Mucosa of descending colon (tissue), 3 donors: ENCODE data around the gene ROGDI. TPM values are rescaled to one million over a fixed set of nuclear protein-coding genes. Genes with fewer than 3 reads are reported as not detected.

ENCODE experiments used
- ATAC-seq: fragments of 200-7000 bp; cut with Tn5 transposase; one replicate; pipeline ENCODE4 v1.9.1; 2020; ENCODE audit warnings: mild to moderate bottlenecking, moderate library complexity
- DNase-seq, 3 donors: peaks; one replicate each; pipeline ENCODE4 v3.0.0-alpha.2; 2020
- H3K36me3 ChIP-seq: fragments of 200-600 bp; one replicate; pipeline ENCODE4 v1.8.0; 2021; ENCODE audit warnings: low read depth, mild to moderate bottlenecking
- H3K4me1 ChIP-seq: fragments of 200-600 bp; one replicate; pipeline ENCODE4 v1.8.0; 2021; ENCODE audit warnings: low read depth, mild to moderate bottlenecking
- H3K4me3 ChIP-seq: fragments of 200-600 bp; one replicate; pipeline ENCODE4 v1.8.0; 2021; ENCODE audit warnings: mild to moderate bottlenecking
- H3K9me3 ChIP-seq: fragments of 200-600 bp; one replicate; pipeline ENCODE4 v1.8.0; 2021; ENCODE audit warnings: mild to moderate bottlenecking
- intact Hi-C, 2 donors: fragments of 100-400 bp; cut with DNase I in 1 of 2; cut with micrococcal nuclease in 1 of 2; formaldehyde crosslinking; loops; one replicate each; pipeline versions ENCODE4 v1.11.0 to v1.11.1; 2022; cut with DNase I, micrococcal nuclease
- total RNA-seq, 3 donors: library from RNA; stranded (reverse); fragmentation: NEBNext Ultra II Directional in 2 of 3; extraction: Animal tissue kit (Norgen Biotek cat#: 25700) in 2 of 3; gene quantifications; one replicate each; pipeline versions ENCODE4 v1.2.1 to v1.2.4, GENCODE V29; 2021 to 2023
- TF ChIP-seq, protein P1 (sequence below): fragments of 200-600 bp; IDR thresholded peaks from one replicate; pipeline ENCODE4 v1.8.0; 2022; ENCODE audit warnings: antibody characterized with exemption, mild to moderate bottlenecking
- donor health status: DM: no; HTN: no; CAD: no; lungs with moderate emphysema.
- donor health status: DM: no; HTN: no; CAD: no.
- donor health status: DM: no; HTN: yes; CAD: no.

The ROGDI gene
- total RNA-seq, 3 donors from 2014 or later = 18.5 to 40.6 (median 31.7) TPM

DNA sequence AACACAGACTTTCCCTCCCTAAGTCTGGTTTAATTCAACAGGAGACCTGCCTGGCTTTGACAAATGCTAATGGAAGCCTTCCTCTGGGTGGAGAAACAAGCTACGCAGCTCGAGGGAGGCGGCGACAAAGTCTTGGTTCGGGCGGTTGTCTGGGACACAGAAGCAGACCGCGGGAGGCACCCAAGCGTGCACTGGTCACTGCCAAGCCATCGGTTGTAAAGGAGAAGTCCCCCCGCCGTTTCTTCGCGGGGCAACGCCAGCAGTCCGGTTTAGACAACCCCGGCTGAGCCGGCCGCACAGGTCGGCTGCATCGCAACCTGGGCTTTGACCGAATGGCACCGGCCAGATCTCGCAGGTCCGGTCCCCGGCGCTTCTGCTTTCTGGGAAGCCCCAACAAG, 44.1 kb upstream of the ROGDI start:
- TF ChIP-seq, protein P1, sequence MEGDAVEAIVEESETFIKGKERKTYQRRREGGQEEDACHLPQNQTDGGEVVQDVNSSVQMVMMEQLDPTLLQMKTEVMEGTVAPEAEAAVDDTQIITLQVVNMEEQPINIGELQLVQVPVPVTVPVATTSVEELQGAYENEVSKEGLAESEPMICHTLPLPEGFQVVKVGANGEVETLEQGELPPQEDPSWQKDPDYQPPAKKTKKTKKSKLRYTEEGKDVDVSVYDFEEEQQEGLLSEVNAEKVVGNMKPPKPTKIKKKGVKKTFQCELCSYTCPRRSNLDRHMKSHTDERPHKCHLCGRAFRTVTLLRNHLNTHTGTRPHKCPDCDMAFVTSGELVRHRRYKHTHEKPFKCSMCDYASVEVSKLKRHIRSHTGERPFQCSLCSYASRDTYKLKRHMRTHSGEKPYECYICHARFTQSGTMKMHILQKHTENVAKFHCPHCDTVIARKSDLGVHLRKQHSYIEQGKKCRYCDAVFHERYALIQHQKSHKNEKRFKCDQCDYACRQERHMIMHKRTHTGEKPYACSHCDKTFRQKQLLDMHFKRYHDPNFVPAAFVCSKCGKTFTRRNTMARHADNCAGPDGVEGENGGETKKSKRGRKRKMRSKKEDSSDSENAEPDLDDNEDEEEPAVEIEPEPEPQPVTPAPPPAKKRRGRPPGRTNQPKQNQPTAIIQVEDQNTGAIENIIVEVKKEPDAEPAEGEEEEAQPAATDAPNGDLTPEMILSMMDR = no peak
- ATAC-seq = peak; percentile 61
- H3K9me3 ChIP-seq = no peaks in the 10 kb centered on the region
- H3K36me3 ChIP-seq = peaks cover 6% of the 10 kb centered on the region
- intact Hi-C loops = loop anchor here in 1 of 2 donors (10.0 kb wide), 1 partner anchor 108 kb away; the partner anchor contains the start of gene SEC14L5
- peaks cover 41% of the 10 kb centered on the region for H3K4me1 ChIP-seq
- H3K4me3 ChIP-seq = peak overlapping the region; percentile 98
- peak; percentile 78 to 82 (median 79) for DNase-seq

- ATAC-seq = no peak
- H3K36me3 ChIP-seq = peaks cover 6% of the 10 kb centered on the region
- intact Hi-C loops = loop anchor here in 1 of 2 donors (10.0 kb wide), 1 partner anchor 114 kb away; the partner anchor contains the start of gene SEC14L5
Observed at GRCh38 chr16:4840984-4841383, 38.6 kb upstream of the ROGDI start.

GRCh38 chr16:4839942-4840341, 37.5 kb upstream of the ROGDI start:
- Histone ChIP-seq H3K36me3 (peaks cover 6% of the 10 kb centered on the region), H3K4me3 (no peak overlapping the region), H3K9me3 (no peaks in the 10 kb centered on the region), H3K4me1 (no peaks in the 10 kb centered on the region)
- DNase-seq = no peak
- intact Hi-C loops = loop anchor here in 1 of 2 donors (10.0 kb wide), 1 partner anchor 115 kb away; the partner anchor contains the start of gene SEC14L5
- TF ChIP-seq, protein P1 = no peak
- ATAC-seq = no peak

More at GRCh38 chr16:4840984-4841383, 38.6 kb upstream of the ROGDI start:
- peaks cover 6% of the 10 kb centered on the region for H3K4me1 ChIP-seq
- no peaks in the 10 kb centered on the region for H3K9me3 ChIP-seq
- TF ChIP-seq, protein P1 = no peak
- no peak overlapping the region for H3K4me3 ChIP-seq
- DNase-seq = no peak

GRCh38 chr16:4837733-4838501, 35.5 kb upstream of the ROGDI start:
- TF ChIP-seq, protein P1 = no peak
- H3K36me3 ChIP-seq = peaks cover 6% of the 10 kb centered on the region
- peaks cover 12% of the 10 kb centered on the region for H3K4me1 ChIP-seq
- DNase-seq (no peak), ATAC-seq (no peak)
- intact Hi-C loops = no loop called here
- no peak overlapping the region for H3K4me3 ChIP-seq
- no peaks in the 10 kb centered on the region for H3K9me3 ChIP-seq

- DNase-seq (no peak), ATAC-seq (no peak)
- H3K36me3 ChIP-seq = peaks cover 3% of the 10 kb centered on the region
- TF ChIP-seq, protein P1 = no peak
- H3K4me1 ChIP-seq = peaks cover 12% of the 10 kb centered on the region
- no peak overlapping the region for H3K4me3 ChIP-seq
- intact Hi-C loops = no loop called here
- no peaks in the 10 kb centered on the region for H3K9me3 ChIP-seq
Observed at GRCh38 chr16:4836727-4837126, 34.3 kb upstream of the ROGDI start.
